Endothelial cell of umbilical vein (primary cell): Measurements from ENCODE around the gene ZNF407. TPM values are rescaled to one million over a fixed set of nuclear protein-coding genes. Genes with fewer than 3 reads are reported as not detected.

ENCODE experiments used
- BruUV-seq: library from RNA; stranded (reverse); fragments of 400-500 nt; replicated peaks from 2 replicates; lab custom pipeline; 2021; lab: Mats Ljungman, UMichigan
- CTCF ChIA-PET: fragments of 300-600, 350-600 bp; sonication (Branson Sonifier 250); formaldehyde crosslinking; loops from one replicate; lab custom pipeline; 2021; ENCODE audit warnings: antibody characterized with exemption, inconsistent platforms; lab: Charles Lee
- POLR2A ChIA-PET: fragments of 300-600, 350-600 bp; sonication (Branson Sonifier 250); formaldehyde crosslinking; loops from one replicate; lab custom pipeline; 2021; ENCODE audit warnings: antibody characterized with exemption, inconsistent platforms; lab: Charles Lee
- DNase-seq: peaks from one replicate; pipeline ENCODE4 v3.0.0-alpha.2; 2011; ENCODE audit warnings: low read depth, low spot score
- FAIRE-seq: peaks from 2 replicates; lab custom pipeline; 2011; peaks lifted over from hg19 to GRCh38; lab: Jason Lieb, UNC
- H2AFZ ChIP-seq: 2 replicates; pipeline ENCODE4 v1.6.0; 2012; ENCODE audit warnings: low read depth, low read length, control low read depth, inconsistent platforms
- H3K27ac ChIP-seq: 2 replicates; pipeline ENCODE4 v1.5.1; 2011; ENCODE audit warnings: low read depth, mild to moderate bottlenecking, control low read depth, low read length, moderate library complexity; ENCODE audit not compliant: insufficient read depth
- H3K27me3 ChIP-seq, 2 experiments: 2 replicates each; pipeline versions ENCODE4 v1.6.0 to v1.6.1; 2011; ENCODE audit warnings: low read length in 2 of 2, mixed read lengths in 1 of 2; ENCODE audit not compliant: control insufficient read depth in 2 of 2, insufficient read depth in 2 of 2
- H3K36me3 ChIP-seq, 2 experiments: 2 replicates in 1 of 2; 3 replicates in 1 of 2; pipeline ENCODE4 v1.5.1; 2011; ENCODE audit warnings: low read length in 2 of 2, mild to moderate bottlenecking in 1 of 2, moderate library complexity in 1 of 2; ENCODE audit not compliant: control insufficient read depth in 2 of 2, insufficient read depth in 2 of 2; ENCODE audit errors: extremely low read depth in 1 of 2
- H3K4me1 ChIP-seq: 3 replicates; pipeline ENCODE4 v1.5.1; 2011; ENCODE audit warnings: mild to moderate bottlenecking, low read length; ENCODE audit not compliant: control insufficient read depth, insufficient read depth; ENCODE audit errors: extremely low read depth
- H3K4me2 ChIP-seq: 2 replicates; pipeline ENCODE4 v1.6.1; 2011; ENCODE audit warnings: low read length, control low read depth, mixed read lengths; ENCODE audit not compliant: insufficient read depth
- H3K4me3 ChIP-seq, 3 experiments: fragments of 200-600 bp in 1 of 3; sonication (generic), shearing (Covaris generic) in 1 of 3; replicated peaks in 1 of 3; 2 replicates each; pipeline ENCODE4 v1.5.1; 2011 to 2016; ENCODE audit warnings: control low read depth in 3 of 3, low read length in 3 of 3, mild to moderate bottlenecking in 2 of 3, inconsistent platforms in 1 of 3, low read depth in 1 of 3, moderate library complexity in 1 of 3; ENCODE audit not compliant: insufficient read depth in 1 of 3
- H3K79me2 ChIP-seq: 2 replicates; pipeline ENCODE4 v1.6.0; 2012; ENCODE audit warnings: low read length, inconsistent platforms; ENCODE audit not compliant: control insufficient read depth, insufficient read depth
- H3K9ac ChIP-seq: replicated peaks from 2 replicates; pipeline ENCODE3; 2011; ENCODE audit warnings: low read length, control low read depth; ENCODE audit not compliant: insufficient read depth; ENCODE audit errors: extremely low read depth
- H3K9me1 ChIP-seq: replicated peaks from 3 replicates; pipeline ENCODE4 v1.6.0; 2011; ENCODE audit warnings: mild to moderate bottlenecking, low read length; ENCODE audit not compliant: control insufficient read depth, insufficient read depth; ENCODE audit errors: extremely low read depth
- H3K9me3 ChIP-seq: replicated peaks from 2 replicates; pipeline ENCODE4 v1.5.1; 2012; ENCODE audit warnings: low read length, inconsistent platforms; ENCODE audit not compliant: control insufficient read depth, insufficient read depth
- H4K20me1 ChIP-seq: replicated peaks from 2 replicates; pipeline ENCODE3; 2011; ENCODE audit warnings: mild to moderate bottlenecking, low read length; ENCODE audit not compliant: control insufficient read depth, insufficient read depth; ENCODE audit errors: extremely low read depth
- CTCF ChIP-seq, 2 donors: IDR thresholded peaks; 1 replicate in 1 of 2; 2 replicates in 1 of 2; pipeline ENCODE4 v1.5.1; 2011; ENCODE audit warnings: low read length in 2 of 2, mild to moderate bottlenecking in 2 of 2, moderate library complexity in 2 of 2, control low read depth in 1 of 2, inconsistent platforms in 1 of 2, low read depth in 1 of 2; ENCODE audit not compliant: insufficient read depth in 1 of 2; ENCODE audit errors: extremely low read depth in 1 of 2
- EZH2 ChIP-seq: IDR thresholded peaks from 2 replicates; pipeline ENCODE4 v1.6.1; 2012; ENCODE audit warnings: borderline replicate concordance, low read depth, mild to moderate bottlenecking, moderate library complexity, low read length, inconsistent platforms; ENCODE audit not compliant: severe bottlenecking
- FOS ChIP-seq: IDR thresholded peaks from 2 replicates; pipeline ENCODE4 v1.6.1; 2011; ENCODE audit warnings: mild to moderate bottlenecking, low read length, moderate library complexity, borderline replicate concordance; ENCODE audit not compliant: insufficient read depth
- GATA2 ChIP-seq: IDR thresholded peaks from 2 replicates; pipeline ENCODE4 v1.7.0; 2011; ENCODE audit warnings: low read depth, mild to moderate bottlenecking, moderate library complexity, mixed read lengths, low read length; ENCODE audit not compliant: insufficient read length, insufficient read depth
- JUN ChIP-seq: IDR thresholded peaks from 2 replicates; pipeline ENCODE4 v1.6.1; 2011; ENCODE audit warnings: borderline replicate concordance, low read depth; ENCODE audit not compliant: insufficient read length, insufficient read depth
- MAX ChIP-seq: IDR thresholded peaks from 2 replicates; pipeline ENCODE4 v1.6.1; 2011; ENCODE audit not compliant: insufficient read depth, insufficient read length
- MYC ChIP-seq: IDR thresholded peaks from one replicate; pipeline ENCODE4 v1.6.1; 2011; ENCODE audit warnings: mild to moderate bottlenecking, low read depth, low read length
- POLR2A ChIP-seq: IDR thresholded peaks from 2 replicates; pipeline ENCODE4 v1.6.1; 2012; ENCODE audit warnings: low read depth, mild to moderate bottlenecking, control low read depth, low read length
- POLR2AphosphoS5 ChIP-seq: IDR thresholded peaks from 2 replicates; pipeline ENCODE4 v1.6.1; 2012; ENCODE audit warnings: low read depth, mild to moderate bottlenecking, control low read depth, low read length, moderate library complexity; ENCODE audit not compliant: insufficient read depth
- dilution Hi-C: fragments of 300-500 bp; cut with MboI; formaldehyde crosslinking; loops from one replicate; pipeline ENCODE4 v1.15.0; 2019; ENCODE audit warnings: low sequenced_read_pairs; ENCODE audit not compliant: extremely low pct_ligation_motif_present
- intact Hi-C: fragments of 100-400 bp; cut with micrococcal nuclease; formaldehyde crosslinking; loops from one replicate; pipeline ENCODE4 v1.10.0; 2022
- polyA plus RNA-seq, 4 experiments: library from polyadenylated mRNA; depleted of rRNA in 3 of 4; stranded (reverse) in 3 of 4; unstranded in 1 of 4; fragments of >200 nt; gene quantifications; 2 replicates each; pipeline versions ENCODE4 v1.2.1 to v1.2.3, GENCODE V29; 2011 to 2012; ENCODE audit warnings: missing spikeins in 1 of 4
- total RNA-seq: library from RNA; stranded (reverse); gene quantifications from 2 replicates; pipeline ENCODE4 v1.2.3, GENCODE V29; 2021

Gene ZNF407
- total and polyA plus RNA-seq, 2 donors (not counting 3 experiments of a cell fraction or from before 2014, with no cell fraction given): 3.8 to 20.1 TPM

GRCh38 chr18:74796841-74797576, 199.3 kb downstream of the ZNF407 start:
- Histone ChIP-seq H3K4me2 (no peak overlapping the region), H3K36me3 (no peaks in the 10 kb centered on the region), H4K20me1 (no peaks in the 10 kb centered on the region), H3K27me3 (no peaks in the 10 kb centered on the region), H3K27ac (no peak overlapping the region), H3K4me3 (no peak overlapping the region), H3K9me1 (no peaks in the 10 kb centered on the region), H3K79me2 (no peaks in the 10 kb centered on the region), H2AFZ (no peak overlapping the region), H3K4me1 (no peaks in the 10 kb centered on the region), H3K9ac (no peak overlapping the region), H3K9me3 (no peaks in the 10 kb centered on the region)
- intact Hi-C loops: no loop called here
- ChIA-PET POLR2A (no interaction called here), CTCF (interaction anchor here (1.0 to 1.9 kb wide), 2 partner anchors 9 to 10 kb away, joined by 3 to 5 read pairs; no protein-coding TSS in a partner anchor)
- TF ChIP-seq EZH2 (no peak), JUN (no peak), FOS (no peak), POLR2A (no peak), MYC (no peak), MAX (no peak)
- no peak for FAIRE-seq
- dilution Hi-C loops: no loop called here
- DNase-seq: no peak
- no TSS peak for BruUV-seq

GRCh38 chr18:74797577-74798151, 200.0 kb downstream of the ZNF407 start:
- dilution Hi-C loops: no loop called here
- no peak for FAIRE-seq
- DNase-seq: no peak
- ChIA-PET CTCF (interaction anchor here (1.0 to 1.9 kb wide), 2 partner anchors 9 to 10 kb away, joined by 3 to 5 read pairs; no protein-coding TSS in a partner anchor), POLR2A (no interaction called here)
- Histone ChIP-seq H2AFZ (no peak overlapping the region), H3K4me1 (no peaks in the 10 kb centered on the region), H3K27me3 (no peaks in the 10 kb centered on the region), H3K9me1 (no peaks in the 10 kb centered on the region), H3K9me3 (no peaks in the 10 kb centered on the region), H3K4me3 (no peak overlapping the region), H3K27ac (no peak overlapping the region), H3K79me2 (no peaks in the 10 kb centered on the region), H3K4me2 (no peak overlapping the region), H4K20me1 (no peaks in the 10 kb centered on the region), H3K9ac (no peak overlapping the region), H3K36me3 (no peaks in the 10 kb centered on the region)
- TF ChIP-seq POLR2A: no peak
- no peak for TF ChIP-seq JUN
- TF ChIP-seq FOS: no peak
- TF ChIP-seq EZH2: no peak
- TF ChIP-seq CTCF (IDR thresholded peaks at IDR 0.05; ENCODE audit: extremely low read depth in 1 of 2, insufficient read depth in 1 of 2, low read depth in 1 of 2, low read length in 2 of 2): no peak
- TF ChIP-seq MAX: no peak
- TF ChIP-seq GATA2: no peak
- TF ChIP-seq MYC: no peak
- TF ChIP-seq POLR2AphosphoS5: no peak
- no TSS peak for BruUV-seq
- intact Hi-C loops: no loop called here
